ENCODE data around the gene ANKRD44. TPM values are rescaled to one million over a fixed set of nuclear protein-coding genes. Genes with fewer than 3 reads are reported as not detected.

Gene ANKRD44
- total and polyA plus RNA-seq, 2 of the 8 experiments (the other 6 are each of a cell fraction or from before 2014, with no cell fraction given): 1.2 to 1.3 TPM

DNA sequence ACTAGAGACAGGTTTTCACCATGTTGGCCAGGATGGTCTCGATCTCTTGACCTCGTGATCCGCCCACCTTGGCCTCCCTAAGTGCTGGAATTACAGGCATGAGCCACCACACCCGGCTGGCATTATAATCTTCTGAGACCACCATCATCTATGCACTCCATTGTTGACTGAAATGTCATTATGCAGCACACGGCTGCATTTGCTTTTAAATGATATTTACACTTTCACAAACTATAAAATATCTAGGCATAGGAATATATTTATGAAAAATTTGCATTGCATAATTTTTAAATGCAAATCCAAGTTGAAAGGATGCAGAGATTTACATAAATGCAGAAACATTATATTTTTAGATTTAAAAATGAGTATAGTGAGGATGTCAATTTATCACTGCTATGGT is 30.0 kb upstream of the ANKRD44 start:
- POLR2A ChIA-PET (ENCODE audit: partially characterized antibody): no interaction called here
- TF ChIP-seq KDM5A (IDR thresholded peaks at IDR 0.05; ENCODE audit: low read length) (no peak), HDAC2 (IDR thresholded peaks at IDR 0.05; ENCODE audit: borderline replicate concordance in 1 of 2, low read depth in 2 of 2, low read length in 2 of 2) (no peak), CHD2 (IDR thresholded peaks at IDR 0.05; ENCODE audit: low read length) (no peak), CBX8 (IDR thresholded peaks at IDR 0.05; ENCODE audit: borderline replicate concordance, low read depth, low read length) (no peak), TAF1 (IDR thresholded peaks at IDR 0.05; ENCODE audit: low read depth, low read length) (no peak), RBBP5 (IDR thresholded peaks at IDR 0.05; ENCODE audit: borderline replicate concordance, low read depth, low read length) (no peak), CEBPB (IDR thresholded peaks at IDR 0.05; ENCODE audit: low read depth, low read length) (no peak)
- TF ChIP-seq, protein P1, sequence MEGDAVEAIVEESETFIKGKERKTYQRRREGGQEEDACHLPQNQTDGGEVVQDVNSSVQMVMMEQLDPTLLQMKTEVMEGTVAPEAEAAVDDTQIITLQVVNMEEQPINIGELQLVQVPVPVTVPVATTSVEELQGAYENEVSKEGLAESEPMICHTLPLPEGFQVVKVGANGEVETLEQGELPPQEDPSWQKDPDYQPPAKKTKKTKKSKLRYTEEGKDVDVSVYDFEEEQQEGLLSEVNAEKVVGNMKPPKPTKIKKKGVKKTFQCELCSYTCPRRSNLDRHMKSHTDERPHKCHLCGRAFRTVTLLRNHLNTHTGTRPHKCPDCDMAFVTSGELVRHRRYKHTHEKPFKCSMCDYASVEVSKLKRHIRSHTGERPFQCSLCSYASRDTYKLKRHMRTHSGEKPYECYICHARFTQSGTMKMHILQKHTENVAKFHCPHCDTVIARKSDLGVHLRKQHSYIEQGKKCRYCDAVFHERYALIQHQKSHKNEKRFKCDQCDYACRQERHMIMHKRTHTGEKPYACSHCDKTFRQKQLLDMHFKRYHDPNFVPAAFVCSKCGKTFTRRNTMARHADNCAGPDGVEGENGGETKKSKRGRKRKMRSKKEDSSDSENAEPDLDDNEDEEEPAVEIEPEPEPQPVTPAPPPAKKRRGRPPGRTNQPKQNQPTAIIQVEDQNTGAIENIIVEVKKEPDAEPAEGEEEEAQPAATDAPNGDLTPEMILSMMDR (IDR thresholded peaks at IDR 0.05; ENCODE audit: control extremely low read depth in 1 of 3, insufficient read depth in 1 of 3, low read depth in 1 of 3, low read length in 3 of 3): no peak
- TF ChIP-seq, protein P2, sequence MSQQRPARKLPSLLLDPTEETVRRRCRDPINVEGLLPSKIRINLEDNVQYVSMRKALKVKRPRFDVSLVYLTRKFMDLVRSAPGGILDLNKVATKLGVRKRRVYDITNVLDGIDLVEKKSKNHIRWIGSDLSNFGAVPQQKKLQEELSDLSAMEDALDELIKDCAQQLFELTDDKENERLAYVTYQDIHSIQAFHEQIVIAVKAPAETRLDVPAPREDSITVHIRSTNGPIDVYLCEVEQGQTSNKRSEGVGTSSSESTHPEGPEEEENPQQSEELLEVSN (IDR thresholded peaks at IDR 0.05): no peak
- TF ChIP-seq, protein P3, sequence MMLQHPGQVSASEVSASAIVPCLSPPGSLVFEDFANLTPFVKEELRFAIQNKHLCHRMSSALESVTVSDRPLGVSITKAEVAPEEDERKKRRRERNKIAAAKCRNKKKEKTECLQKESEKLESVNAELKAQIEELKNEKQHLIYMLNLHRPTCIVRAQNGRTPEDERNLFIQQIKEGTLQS (IDR thresholded peaks at IDR 0.05; ENCODE audit: insufficient read depth, low read depth, low read length): no peak

More for the DNA sequence above, 30.0 kb upstream of the ANKRD44 start:
- Histone ChIP-seq H4K8ac (ENCODE audit: extremely low read depth, insufficient read depth, low read length) (no peak overlapping the region), H2AFZ (ENCODE audit: low read length) (no peak overlapping the region), H3K4me2 (ENCODE audit: insufficient read depth in 1 of 2, low read depth in 2 of 2, low read length in 2 of 2) (no peak overlapping the region), H3K9me3 (ENCODE audit: insufficient read depth in 2 of 2, low read depth in 1 of 2, low read length in 1 of 2) (no peaks in the 10 kb centered on the region), H3K23ac (ENCODE audit: insufficient read length) (no peak overlapping the region), H3K4ac (replicated peaks; ENCODE audit: insufficient read length, low read depth, low read length) (no peak overlapping the region), H2BK120ac (replicated peaks; ENCODE audit: low read depth, low read length) (no peak overlapping the region), H2BK20ac (ENCODE audit: low read length) (no peak overlapping the region), H3K79me2 (ENCODE audit: control insufficient read depth in 1 of 2, insufficient read depth in 2 of 2, low read length in 2 of 2) (no peaks in the 10 kb centered on the region), H3K4me1 (replicated peaks in 1 of 4; ENCODE audit: control insufficient read depth in 3 of 4, insufficient read depth in 4 of 4, low read length in 3 of 4) (no peaks in the 10 kb centered on the region), H3K14ac (ENCODE audit: insufficient read length) (no peak overlapping the region), H3K56ac (replicated peaks; ENCODE audit: insufficient read length, low read depth, low read length) (no peak overlapping the region), H2AK5ac (ENCODE audit: low read depth, low read length) (no peak overlapping the region), H3K18ac (ENCODE audit: extremely low read depth, low read length) (no peak overlapping the region), H4K5ac (ENCODE audit: insufficient read length, low read depth, low read length) (no peak overlapping the region), H4K20me1 (replicated peaks in 1 of 2; ENCODE audit: control insufficient read depth in 1 of 2, insufficient read depth in 2 of 2, low read length in 2 of 2) (no peaks in the 10 kb centered on the region), H3K4me3 (ENCODE audit: extremely low read depth in 1 of 4, insufficient read depth in 2 of 4, low read depth in 3 of 4, low read length in 4 of 4) (no peak overlapping the region), H3K36me3 (ENCODE audit: control insufficient read depth in 2 of 4, insufficient read depth in 4 of 4, low read length in 3 of 4) (no peaks in the 10 kb centered on the region), H2BK5ac (ENCODE audit: low read depth, low read length) (no peak overlapping the region), H2BK12ac (ENCODE audit: low read depth, low read length) (no peak overlapping the region), H3K79me1 (ENCODE audit: low read depth, low read length) (no peaks in the 10 kb centered on the region), H3K27ac (ENCODE audit: low read depth, low read length) (no peak overlapping the region), H3K9ac (replicated peaks in 1 of 4; ENCODE audit: extremely low read depth in 1 of 4, low read depth in 3 of 4, low read length in 3 of 4) (no peak overlapping the region), H2BK15ac (ENCODE audit: low read length) (no peak overlapping the region), H3K27me3 (replicated peaks in 1 of 4; ENCODE audit: control insufficient read depth in 3 of 4, extremely low read depth in 1 of 4, insufficient read depth in 3 of 4, low read length in 3 of 4) (no peaks in the 10 kb centered on the region), H3K23me2 (ENCODE audit: low read depth, low read length) (no peaks in the 10 kb centered on the region), H4K91ac (replicated peaks; ENCODE audit: insufficient read length, low read length) (no peak overlapping the region)
- FAIRE-seq: no peak
- 94% methylated on average over 5 of the region's 5 CpGs; no CpG with 5 or more reads in 1 of the 2 experiments for WGBS, 2 experiments (ENCODE audit: extremely low coverage in 1 of 2, insufficient coverage in 1 of 2, insufficient read length in 1 of 2, insufficient replicate concordance in 2 of 2, low coverage in 1 of 2, low lambda C conversion rate in 2 of 2, missing lambda C conversion rate in 1 of 2)
- DNase-seq (ENCODE audit: low read depth in 1 of 2, low spot score in 2 of 2): no peak
- CTCF ChIA-PET (ENCODE audit: partially characterized antibody): no interaction called here

All from H1 (cell line).